Renal cortical epithelial cell (primary cell): ENCODE data around the gene CCDC116. TPM values are rescaled to one million over a fixed set of nuclear protein-coding genes. Genes with fewer than 3 reads are reported as not detected.
A peak's percentile ranks its signal among the peaks of the same experiment; 100 is the strongest.

Experiments
- DNase-seq: peaks from one replicate; pipeline ENCODE4 v3.0.0-alpha.2; 2011; ENCODE audit warnings: low read depth
- total RNA-seq: library from RNA; depleted of rRNA; stranded (reverse); fragments of >200 nt; gene quantifications from 2 replicates; pipeline ENCODE4 v1.2.3, GENCODE V29; 2014

The CCDC116 gene
- total RNA-seq, 1 donor from 2014 or later: not detected

DNA sequence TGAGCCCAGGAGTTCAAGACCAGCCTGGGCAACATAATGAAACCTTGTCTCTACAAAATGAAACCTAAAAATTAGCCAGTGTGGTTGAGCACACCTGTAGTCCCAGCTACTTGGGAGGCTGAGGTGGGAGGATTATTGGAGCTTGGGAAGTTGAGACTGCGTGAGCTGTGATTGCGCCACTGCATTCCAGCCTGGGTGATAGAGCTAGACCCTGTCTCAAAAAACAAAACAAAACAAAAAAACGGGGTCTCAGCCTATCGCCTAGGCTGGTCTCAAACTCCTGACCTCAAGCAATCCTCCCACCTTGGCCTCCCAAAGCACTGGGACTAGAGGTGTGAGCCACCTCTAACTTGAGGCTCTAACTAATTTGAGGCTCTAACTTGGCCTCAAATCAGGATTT is 46.8 kb downstream of the CCDC116 start:
- no peak for DNase-seq

GRCh38 chr22:21680830-21681565 is 48.4 kb downstream of the CCDC116 start:
- no peak for DNase-seq

DNA sequence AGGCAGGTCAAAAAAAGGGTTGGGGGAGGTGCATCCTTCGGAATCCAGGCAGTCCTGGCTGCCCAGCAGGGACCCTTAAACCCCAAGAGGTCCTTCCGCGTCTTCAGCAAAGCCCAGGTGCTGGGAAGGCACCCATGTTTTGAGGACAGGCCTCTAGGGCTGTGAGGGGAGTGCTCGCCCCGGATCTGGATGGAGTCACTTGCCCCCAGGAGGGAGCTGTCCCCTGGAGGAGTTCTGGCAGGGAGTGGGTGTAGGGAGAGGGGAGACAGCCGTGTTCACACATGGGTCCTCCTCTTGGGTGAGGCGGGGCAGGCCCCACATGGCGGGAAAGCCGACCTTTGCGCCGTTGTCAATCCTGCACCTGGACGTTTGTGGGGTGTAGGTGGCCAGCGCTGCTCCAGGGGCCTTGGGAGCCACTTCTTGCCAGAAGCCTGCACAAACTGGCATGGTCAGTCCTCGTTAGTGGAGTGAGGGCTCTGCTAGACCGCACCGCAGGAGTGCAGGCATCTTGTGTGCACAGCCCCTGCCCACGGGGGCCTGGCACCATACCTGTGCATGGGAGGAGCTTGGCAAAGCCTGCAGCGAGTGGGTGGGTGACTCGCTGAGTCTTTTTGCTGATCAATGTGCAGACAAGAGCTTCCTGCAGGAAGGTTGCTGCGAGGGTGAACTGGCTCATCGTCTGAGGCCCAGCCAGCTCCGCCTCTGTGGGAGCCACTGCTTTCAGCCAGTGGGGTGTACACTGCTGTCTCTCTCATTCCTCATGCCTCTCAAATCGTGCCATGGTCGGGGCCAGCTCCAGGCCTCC is 49.2 kb downstream of the CCDC116 start:
- DNase-seq: no peak

- peak; percentile 60 for DNase-seq
Observed at GRCh38 chr22:21682385-21683175, 50.0 kb downstream of the CCDC116 start.

DNA sequence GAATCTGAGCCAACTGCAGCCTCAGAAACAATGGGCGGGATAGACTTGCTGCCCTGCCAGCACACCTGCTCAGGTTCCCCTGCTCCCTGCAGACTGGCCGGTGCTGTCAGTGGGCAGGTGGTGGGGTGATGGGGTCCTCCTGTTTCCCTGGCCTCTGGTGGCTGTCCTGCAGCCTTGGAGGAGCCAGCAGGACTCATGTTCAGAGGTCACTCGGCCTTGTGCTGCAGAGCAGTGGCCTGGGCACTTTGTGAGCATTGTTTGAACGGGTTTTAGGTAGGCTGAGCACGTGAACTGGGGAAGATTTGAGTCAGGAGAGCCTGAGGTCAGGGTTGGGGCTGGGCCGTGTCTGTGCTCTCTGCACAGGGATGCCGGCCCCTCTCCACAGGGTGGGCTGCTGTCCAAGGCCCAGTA is 50.8 kb downstream of the CCDC116 start:
- DNase-seq: no peak

- DNase-seq: no peak
Observed at GRCh38 chr22:21684492-21685163, 52.1 kb downstream of the CCDC116 start.

DNA sequence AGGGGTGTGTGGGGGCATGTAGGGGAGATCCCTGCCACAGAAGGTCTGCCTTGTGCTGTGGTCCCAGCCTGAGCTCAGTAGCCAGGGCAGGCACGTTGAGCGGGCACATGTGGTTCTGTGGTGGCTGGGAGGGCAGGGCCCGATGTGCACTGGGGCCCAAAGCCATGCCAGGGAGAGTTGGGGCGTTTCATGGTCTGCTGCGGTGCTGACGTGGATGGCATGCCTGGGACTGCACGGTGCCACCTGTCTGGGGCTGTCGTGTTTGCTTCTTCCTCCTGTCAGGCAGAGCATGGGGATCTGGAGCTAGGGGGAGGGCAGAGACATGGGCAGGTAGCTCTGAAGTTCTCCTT is 52.6 kb downstream of the CCDC116 start:
- no peak for DNase-seq

- DNase-seq: no peak
Observed at GRCh38 chr22:21686193-21686608, 53.6 kb downstream of the CCDC116 start.

Other genes starting within 250 kb of the CCDC116 start
- 0.05 TPM in 1 of 2 replicates, not detected in the other for gene RIMBP3B, start 249.0 kb upstream of the CCDC116 start, total RNA-seq
- gene HIC2, start 215.4 kb upstream of the CCDC116 start, total RNA-seq: 1.6 and 2.7 TPM in 2 replicates
- gene TMEM191C, start 165.4 kb upstream of the CCDC116 start, total RNA-seq: 0.17 and 0.35 TPM in 2 replicates
- under 0.01 and 0.17 TPM in 2 replicates for gene RIMBP3C, start 81.3 kb upstream of the CCDC116 start, total RNA-seq
- 34.9 and 38.8 TPM in 2 replicates for gene UBE2L3, start 65.0 kb upstream of the CCDC116 start, total RNA-seq
- gene YDJC, start 2.7 kb upstream of the CCDC116 start, total RNA-seq: 27.4 and 51.6 TPM in 2 replicates
- gene SDF2L1, start 9.5 kb downstream of the CCDC116 start, total RNA-seq: 17.0 and 43.9 TPM in 2 replicates
- gene PPIL2, start 33.3 kb downstream of the CCDC116 start, total RNA-seq: 10.6 and 24.8 TPM in 2 replicates
- 1.0 and 3.0 TPM in 2 replicates for gene YPEL1, start 103.0 kb downstream of the CCDC116 start, total RNA-seq
- gene MAPK1, start 234.9 kb downstream of the CCDC116 start, total RNA-seq: 64.6 and 93.1 TPM in 2 replicates